ENCODE measurements around the gene ERFE. TPM values are rescaled to one million over a fixed set of nuclear protein-coding genes. Genes with fewer than 3 reads are reported as not detected.

The ERFE gene
- total and polyA plus RNA-seq, 8 donors = 0.15 to 1.4 (median 0.63) TPM

- intact Hi-C loops (cut with DNase I) = no loop called here
- Histone ChIP-seq H3K4me3 (no peak overlapping the region), H3K36me3 (peaks cover 0 to 20% of the 10 kb centered on the region in 2 donors), H3K9me3 (no peaks in the 10 kb centered on the region), H3K27me3 (peaks cover 29 to 67% of the 10 kb centered on the region in 2 donors), H3K4me1 (peaks cover 0 to 23% of the 10 kb centered on the region in 2 donors), H3K27ac (no peak overlapping the region)
- DNase-seq (peak in 1 of 4 donors; percentile 76), ATAC-seq (no peak)
- no peak for TF ChIP-seq CTCF (IDR thresholded peaks at IDR 0.05)
Observed at GRCh38 chr2:238163481-238164198, 4.9 kb downstream of the ERFE start.

GRCh38 chr2:238164906-238165287 is 6.1 kb downstream of the ERFE start:
- peaks cover 20 to 56% of the 10 kb centered on the region in 2 donors for H3K27me3 ChIP-seq
- no peak for TF ChIP-seq CTCF (IDR thresholded peaks at IDR 0.05)
- no peaks in the 10 kb centered on the region for H3K9me3 ChIP-seq
- DNase-seq = no peak
- ATAC-seq = no peak
- H3K36me3 ChIP-seq = peaks cover 0 to 32% of the 10 kb centered on the region in 2 donors
- peaks cover 0 to 13% of the 10 kb centered on the region in 2 donors for H3K4me1 ChIP-seq
- H3K27ac ChIP-seq = no peak overlapping the region
- intact Hi-C loops (cut with DNase I) = no loop called here
- H3K4me3 ChIP-seq = no peak overlapping the region

GRCh38 chr2:238165288-238165921 is 6.6 kb downstream of the ERFE start:
- TF ChIP-seq CTCF (IDR thresholded peaks at IDR 0.05) = no peak
- no peak for DNase-seq
- H3K36me3 ChIP-seq = peaks cover 0 to 37% of the 10 kb centered on the region in 2 donors
- peaks cover 15 to 51% of the 10 kb centered on the region in 2 donors for H3K27me3 ChIP-seq
- no peak overlapping the region for H3K27ac ChIP-seq
- no peaks in the 10 kb centered on the region for H3K9me3 ChIP-seq
- ATAC-seq = no peak
- H3K4me3 ChIP-seq = no peak overlapping the region
- intact Hi-C loops (cut with DNase I) = no loop called here
- peaks cover 0 to 18% of the 10 kb centered on the region in 2 donors for H3K4me1 ChIP-seq

GRCh38 chr2:238166391-238167343 is 7.9 kb downstream of the ERFE start:
- peaks cover 0 to 50% of the 10 kb centered on the region in 2 donors for H3K36me3 ChIP-seq
- H3K4me3 ChIP-seq = no peak overlapping the region
- H3K4me1 ChIP-seq = peaks cover 0 to 22% of the 10 kb centered on the region in 2 donors
- H3K27me3 ChIP-seq = peaks cover 14 to 38% of the 10 kb centered on the region in 2 donors
- intact Hi-C loops (cut with DNase I) = no loop called here
- ATAC-seq (no peak), DNase-seq (no peak)
- TF ChIP-seq CTCF (IDR thresholded peaks at IDR 0.05) = no peak
- no peaks in the 10 kb centered on the region for H3K9me3 ChIP-seq
- no peak overlapping the region for H3K27ac ChIP-seq
